Uterus (tissue), 4 donors: ENCODE data around the gene PIP5K1C. TPM values are rescaled to one million over a fixed set of nuclear protein-coding genes. Genes with fewer than 3 reads are reported as not detected.

Experiments used
- DNase-seq, 2 donors: peaks; one replicate each; pipeline ENCODE4 v3.0.0-alpha.2; 2019 to 2020
- H3K27ac ChIP-seq, 2 donors: fragments of 200-600 bp; sonication (generic); 1 replicate in 1 of 2; 2 replicates in 1 of 2; pipeline ENCODE4 v1.5.1; 2016 to 2018
- H3K27me3 ChIP-seq, 2 donors: fragments of 200-600 bp; sonication (generic); one replicate each; pipeline ENCODE4 v1.5.1; 2018 to 2019; ENCODE audit warnings: control low read depth in 1 of 2
- H3K36me3 ChIP-seq, 2 donors: fragments of 200-600 bp; sonication (generic); one replicate each; pipeline ENCODE4 v1.5.1; 2019; ENCODE audit warnings: control low read depth in 1 of 2
- H3K4me1 ChIP-seq, 2 donors: fragments of 200-600 bp; sonication (generic); one replicate each; pipeline ENCODE4 v1.5.1; 2018 to 2019; ENCODE audit warnings: control low read depth in 1 of 2
- H3K4me3 ChIP-seq, 2 donors: fragments of 200-600 bp; sonication (generic); 1 replicate in 1 of 2; 2 replicates in 1 of 2; pipeline ENCODE4 v1.5.1; 2018 to 2019; ENCODE audit warnings: mild to moderate bottlenecking in 1 of 2
- H3K9me3 ChIP-seq, 2 donors: fragments of 200-600 bp; sonication (generic); one replicate each; pipeline ENCODE4 v1.5.1; 2019; ENCODE audit warnings: control low read depth in 1 of 2
- POLR2A ChIP-seq, 2 donors: fragments of 450-650 bp; IDR thresholded peaks; one replicate each; pipeline ENCODE4 v1.6.1; 2016; ENCODE audit warnings: antibody characterized with exemption in 2 of 2, mild to moderate bottlenecking in 1 of 2, moderate library complexity in 1 of 2
- intact Hi-C: fragments of 100-400 bp; cut with DNase I; formaldehyde crosslinking; loops from one replicate; pipeline ENCODE4 v1.15.1; 2023; ENCODE audit warnings: low total_unique reads
- total RNA-seq, 4 donors: library from RNA; depleted of rRNA in 3 of 4; stranded (reverse); fragments of >200 nt in 3 of 4; gene quantifications; one replicate each; pipeline versions ENCODE4 v1.1.0 to v1.2.4, GENCODE V29; 2014 to 2023
- TF ChIP-seq, protein P1 (sequence below), 4 experiments: fragments of 200-600 bp in 2 of 4; fragments of 450-650 bp in 2 of 4; sonication (generic) in 2 of 4; IDR thresholded peaks; one replicate each; pipeline ENCODE4 v1.5.1; 2016 to 2019; ENCODE audit warnings: antibody characterized with exemption in 4 of 4, mild to moderate bottlenecking in 2 of 4, moderate library complexity in 1 of 4
- donor health status: DM: yes; HTN: yes; CAD: no.

PIP5K1C gene
- total RNA-seq, 4 donors from 2014 or later = 6.2 to 77.5 (median 33.2) TPM

DNA sequence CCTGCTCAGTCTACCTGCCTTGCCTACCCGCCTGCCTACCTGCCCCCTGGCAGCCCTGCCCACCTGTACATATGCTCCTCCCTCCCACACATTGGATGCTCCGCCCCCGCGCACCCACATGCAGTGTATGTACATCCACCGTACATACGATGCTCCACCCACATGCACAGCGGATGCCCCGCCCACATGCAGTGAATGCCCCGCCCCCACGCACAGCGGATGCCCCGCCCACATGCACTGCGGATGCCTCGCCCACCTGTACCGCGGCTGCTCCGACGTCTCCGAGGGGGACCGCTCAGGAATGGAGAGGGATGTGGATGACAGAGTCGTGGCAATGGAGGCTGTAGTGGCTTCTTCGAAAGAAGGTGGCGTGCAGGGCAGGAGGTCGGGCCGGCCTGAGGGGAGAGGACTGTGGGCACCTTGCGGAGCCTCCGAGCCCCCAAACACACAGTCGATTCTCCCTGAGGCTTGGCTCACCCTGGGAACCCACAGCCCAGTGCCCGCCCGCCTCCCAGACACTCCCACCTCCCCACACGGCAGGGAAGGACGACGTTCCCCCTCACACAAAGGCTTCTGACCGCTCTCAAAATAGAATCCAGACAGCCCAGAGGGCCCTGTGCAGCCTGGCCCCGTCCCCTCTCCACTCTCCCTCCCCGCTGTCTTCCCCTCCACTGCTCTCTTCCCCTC lies 57.1 kb downstream of the PIP5K1C start:
- Histone ChIP-seq H3K36me3 (no peaks in the 10 kb centered on the region), H3K4me3 (no peak overlapping the region), H3K27me3 (no peaks in the 10 kb centered on the region), H3K9me3 (no peaks in the 10 kb centered on the region), H3K4me1 (no peaks in the 10 kb centered on the region), H3K27ac (no peak overlapping the region)
- intact Hi-C loops = no loop called here
- no peak for DNase-seq
- TF ChIP-seq, protein P1, sequence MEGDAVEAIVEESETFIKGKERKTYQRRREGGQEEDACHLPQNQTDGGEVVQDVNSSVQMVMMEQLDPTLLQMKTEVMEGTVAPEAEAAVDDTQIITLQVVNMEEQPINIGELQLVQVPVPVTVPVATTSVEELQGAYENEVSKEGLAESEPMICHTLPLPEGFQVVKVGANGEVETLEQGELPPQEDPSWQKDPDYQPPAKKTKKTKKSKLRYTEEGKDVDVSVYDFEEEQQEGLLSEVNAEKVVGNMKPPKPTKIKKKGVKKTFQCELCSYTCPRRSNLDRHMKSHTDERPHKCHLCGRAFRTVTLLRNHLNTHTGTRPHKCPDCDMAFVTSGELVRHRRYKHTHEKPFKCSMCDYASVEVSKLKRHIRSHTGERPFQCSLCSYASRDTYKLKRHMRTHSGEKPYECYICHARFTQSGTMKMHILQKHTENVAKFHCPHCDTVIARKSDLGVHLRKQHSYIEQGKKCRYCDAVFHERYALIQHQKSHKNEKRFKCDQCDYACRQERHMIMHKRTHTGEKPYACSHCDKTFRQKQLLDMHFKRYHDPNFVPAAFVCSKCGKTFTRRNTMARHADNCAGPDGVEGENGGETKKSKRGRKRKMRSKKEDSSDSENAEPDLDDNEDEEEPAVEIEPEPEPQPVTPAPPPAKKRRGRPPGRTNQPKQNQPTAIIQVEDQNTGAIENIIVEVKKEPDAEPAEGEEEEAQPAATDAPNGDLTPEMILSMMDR (IDR thresholded peaks at IDR 0.05) = no peak
- no peak for TF ChIP-seq POLR2A (IDR thresholded peaks at IDR 0.05)

DNA sequence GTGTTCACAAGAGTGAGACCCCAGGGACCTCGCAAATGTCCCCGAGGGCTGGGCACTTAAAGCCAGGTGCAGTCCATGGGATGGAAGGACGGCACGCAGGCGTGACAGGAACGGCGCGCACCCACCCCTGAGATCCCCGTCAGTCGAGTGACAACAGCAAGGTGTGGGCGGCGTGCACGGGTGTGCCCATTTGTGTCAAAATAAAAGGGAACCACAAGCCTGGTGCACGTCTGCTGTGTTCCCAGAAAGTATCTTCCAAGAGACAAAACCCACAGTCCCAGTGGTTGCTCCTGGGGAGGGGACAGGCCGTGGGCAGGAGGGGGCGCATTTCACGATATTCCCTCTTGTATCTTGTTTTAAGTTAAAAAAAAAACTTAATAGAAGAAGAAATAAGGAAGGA lies 58.0 kb downstream of the PIP5K1C start:
- Histone ChIP-seq H3K36me3 (no peaks in the 10 kb centered on the region), H3K9me3 (no peaks in the 10 kb centered on the region), H3K4me1 (no peaks in the 10 kb centered on the region), H3K27ac (no peak overlapping the region), H3K4me3 (no peak overlapping the region), H3K27me3 (no peaks in the 10 kb centered on the region)
- TF ChIP-seq, protein P1 (IDR thresholded peaks at IDR 0.05) = no peak
- TF ChIP-seq POLR2A (IDR thresholded peaks at IDR 0.05) = no peak
- intact Hi-C loops = no loop called here
- DNase-seq = no peak

DNA sequence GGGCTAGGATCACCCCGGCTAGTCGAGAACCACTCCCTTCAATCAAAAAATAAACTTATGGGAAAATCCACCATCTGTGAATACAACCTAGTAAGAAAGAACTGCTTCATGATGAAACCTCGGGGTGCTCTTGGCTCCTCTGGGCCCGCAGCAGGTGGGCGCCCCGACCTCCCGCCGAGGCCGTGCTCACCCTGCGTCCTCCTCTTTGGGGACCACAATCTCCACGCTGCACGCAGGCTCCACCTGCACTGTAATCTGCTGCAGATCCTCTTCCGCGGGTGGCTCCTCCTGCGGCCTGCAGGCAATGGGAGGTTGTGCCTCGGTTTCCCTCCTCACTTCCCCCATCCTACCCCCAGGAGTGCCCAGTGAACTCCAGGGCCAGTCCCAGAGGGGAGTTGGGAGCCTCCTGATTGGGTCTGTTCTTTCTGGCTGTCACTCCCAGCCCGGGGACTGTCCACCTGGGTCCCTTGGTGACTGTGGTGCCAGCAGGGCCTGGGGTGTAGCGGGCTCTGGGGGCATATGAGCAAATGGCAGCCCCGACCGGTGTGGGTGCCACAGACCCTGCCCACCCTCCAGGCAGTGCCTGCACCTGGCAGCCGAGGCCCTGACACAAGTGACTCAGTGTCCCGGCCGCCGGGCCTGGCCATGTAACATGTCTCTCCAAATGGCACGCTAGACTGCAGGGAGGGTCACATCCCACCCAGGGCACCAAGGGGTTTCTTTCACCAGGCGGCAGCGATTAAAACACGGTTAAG lies 58.6 kb downstream of the PIP5K1C start:
- no peaks in the 10 kb centered on the region for H3K27me3 ChIP-seq
- no peak overlapping the region for H3K27ac ChIP-seq
- no peaks in the 10 kb centered on the region for H3K9me3 ChIP-seq
- no peak overlapping the region for H3K4me3 ChIP-seq
- intact Hi-C loops = no loop called here
- H3K36me3 ChIP-seq = no peaks in the 10 kb centered on the region
- TF ChIP-seq, protein P1 (IDR thresholded peaks at IDR 0.05) = no peak
- no peak for TF ChIP-seq POLR2A (IDR thresholded peaks at IDR 0.05)
- no peak for DNase-seq
- no peaks in the 10 kb centered on the region for H3K4me1 ChIP-seq

DNA sequence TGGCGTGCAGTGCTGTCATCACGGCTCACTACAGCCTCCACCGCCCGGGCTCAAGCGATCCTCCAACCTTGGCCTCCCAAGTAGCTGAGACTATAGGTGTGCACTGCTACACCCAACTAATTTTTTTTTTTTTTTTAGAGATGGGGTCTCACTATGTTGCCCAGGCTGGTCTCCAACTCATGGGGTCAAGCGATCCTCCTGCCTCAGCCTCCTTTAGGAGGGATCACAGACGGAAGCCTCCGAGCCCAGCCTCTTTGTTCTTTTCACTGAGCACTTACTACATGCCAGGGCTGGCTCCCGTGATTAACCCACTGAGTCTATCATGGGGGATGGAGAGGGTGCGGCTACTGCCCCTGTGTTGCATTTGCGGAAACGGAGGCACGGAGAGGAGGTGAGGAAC lies 60.8 kb downstream of the PIP5K1C start:
- Histone ChIP-seq H3K27ac (no peak overlapping the region), H3K36me3 (no peaks in the 10 kb centered on the region), H3K4me1 (no peaks in the 10 kb centered on the region)

More for the DNA sequence above, 60.8 kb downstream of the PIP5K1C start:
- intact Hi-C loops = no loop called here
- TF ChIP-seq POLR2A (IDR thresholded peaks at IDR 0.05) = no peak
- TF ChIP-seq, protein P1 (IDR thresholded peaks at IDR 0.05) = no peak
- no peak for DNase-seq
- H3K27me3 ChIP-seq = no peaks in the 10 kb centered on the region
- no peaks in the 10 kb centered on the region for H3K9me3 ChIP-seq
- no peak overlapping the region for H3K4me3 ChIP-seq
